Amniotic stem cell (primary cell): Measurements from ENCODE around the gene GLS2.
A peak's percentile ranks its signal among the peaks of the same experiment; 100 is the strongest.
"Not testable (repeated sequence)": the region's sequence is repeated elsewhere in the genome, so short reads cannot be mapped to it uniquely, and the experiment has no call there.

Source experiments
- DNase-seq: peaks from one replicate; lab custom pipeline; 2025; lab: John Stamatoyannopoulos, UW

Gene GLS2

DNA sequence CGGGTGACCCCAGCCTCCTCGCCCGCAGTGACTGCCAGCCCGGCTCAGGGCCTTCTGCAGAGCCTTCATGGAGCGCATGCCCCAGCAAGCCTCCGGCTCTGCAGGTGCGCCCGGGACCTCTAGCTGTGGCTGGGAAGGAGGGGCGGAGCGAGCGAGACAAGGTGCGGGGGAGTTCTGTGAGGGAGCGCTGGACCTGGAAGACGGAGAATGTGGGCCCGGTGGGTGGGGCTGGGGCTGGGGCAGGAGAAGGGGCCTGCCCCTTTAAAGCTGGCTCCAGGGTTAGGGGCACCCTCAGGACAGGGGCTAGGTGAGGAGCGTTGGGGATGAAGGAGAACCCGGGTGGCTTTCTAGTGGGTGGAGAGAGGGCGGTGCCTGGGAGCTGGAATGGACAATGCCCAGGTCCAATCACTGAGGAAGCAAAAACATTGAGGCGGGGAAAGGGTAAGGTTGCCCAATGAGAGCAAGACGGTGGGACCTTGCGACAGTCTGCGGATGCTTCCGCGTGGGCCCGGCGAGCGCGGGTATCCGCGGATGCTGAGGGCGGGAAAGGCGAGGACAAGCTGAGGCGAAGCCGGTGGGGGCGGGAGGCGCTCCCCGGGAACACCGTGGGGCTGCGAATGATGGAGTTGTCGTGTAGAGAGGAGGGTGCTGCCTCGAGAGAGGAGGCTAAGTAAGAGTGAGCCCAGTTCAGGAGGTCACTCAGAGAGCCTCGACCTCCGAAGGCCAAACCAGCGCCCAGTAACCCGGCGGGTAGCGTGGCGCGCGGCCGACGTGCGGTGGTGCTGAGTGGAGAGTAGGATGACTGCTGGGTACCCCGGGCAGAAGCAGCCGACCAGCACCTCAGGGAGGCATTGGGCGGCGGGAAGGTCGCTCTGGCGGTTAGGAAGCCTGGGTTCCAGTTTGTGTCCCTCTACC is at the start of gene GLS2:
TSS of gene GLS2 (minus strand) at position 121 of the 915 bp plus-strand sequence. CDS start at position 78, 43 bp downstream.
- peak; percentile 25 for DNase-seq

DNA sequence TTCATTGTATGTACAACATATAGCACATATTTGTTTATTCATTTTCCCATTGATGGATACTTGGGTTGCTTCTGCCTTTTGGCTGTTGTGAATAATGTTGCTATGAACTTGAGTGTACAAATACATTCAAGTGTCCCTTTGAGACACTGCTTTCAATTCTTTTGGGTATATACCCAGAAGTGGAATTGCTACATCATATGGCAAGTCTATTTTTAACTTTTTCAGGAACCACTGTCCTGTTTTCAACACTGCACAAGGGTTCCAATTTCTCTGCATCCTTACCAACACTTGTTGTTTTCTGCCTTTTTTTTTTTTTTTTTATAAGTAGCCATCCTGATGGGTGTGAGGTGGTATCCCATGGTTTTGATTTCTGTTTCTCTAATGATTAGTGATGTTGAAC is 49.6 kb upstream of the GLS2 start:
- DNase-seq, result no peak

DNA sequence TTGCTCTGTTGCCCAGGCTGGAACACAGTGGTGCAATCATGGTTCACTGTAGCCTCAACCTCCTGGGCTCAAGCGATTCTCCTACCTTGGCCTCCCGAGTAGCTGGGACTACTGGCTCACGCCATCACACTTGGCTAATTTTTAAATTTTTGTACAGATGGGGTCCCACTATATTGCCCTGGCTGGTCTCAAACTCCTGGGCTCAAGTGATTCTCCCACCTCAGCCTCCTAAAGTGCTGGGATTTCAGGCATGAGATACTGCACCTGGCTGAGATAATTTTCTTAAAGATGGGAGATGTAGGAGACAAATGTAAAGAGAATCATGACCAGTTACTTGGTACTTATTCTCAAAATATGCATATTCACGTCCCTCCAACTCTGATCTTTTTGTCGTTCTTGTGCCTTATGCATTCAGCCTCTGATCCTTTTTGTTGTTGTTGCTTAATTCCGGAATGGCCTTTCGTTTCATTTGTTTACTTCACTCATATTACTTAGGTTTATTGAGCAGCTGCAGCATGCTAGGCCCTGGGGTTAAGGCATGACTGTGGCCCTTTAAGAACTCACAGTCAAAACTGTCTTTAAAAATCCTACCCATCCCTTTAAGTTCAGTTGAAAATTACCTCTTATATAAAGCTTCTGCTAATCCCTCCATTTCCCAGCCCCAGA is 42.6 kb upstream of the GLS2 start:
- no peak for DNase-seq

DNA sequence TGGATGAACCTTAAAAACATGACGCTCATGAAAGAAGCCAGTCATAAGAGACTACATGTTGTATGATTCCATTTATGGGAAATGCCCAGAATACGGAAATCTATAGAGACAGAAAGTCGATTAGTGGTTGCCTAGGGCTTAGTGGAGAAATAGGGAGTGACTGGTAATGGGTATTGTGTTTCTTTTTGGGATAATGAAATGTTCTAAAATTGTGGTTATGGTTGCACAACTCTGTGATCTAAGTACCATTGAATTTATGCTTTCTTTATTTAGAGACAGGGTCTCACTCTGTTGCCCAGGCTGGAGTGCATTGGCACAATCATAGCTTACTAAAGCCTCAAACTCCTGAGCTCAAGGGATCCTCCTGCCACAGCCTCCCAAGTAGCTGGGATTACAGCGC is 41.7 kb upstream of the GLS2 start:
- DNase-seq, result no peak

DNA sequence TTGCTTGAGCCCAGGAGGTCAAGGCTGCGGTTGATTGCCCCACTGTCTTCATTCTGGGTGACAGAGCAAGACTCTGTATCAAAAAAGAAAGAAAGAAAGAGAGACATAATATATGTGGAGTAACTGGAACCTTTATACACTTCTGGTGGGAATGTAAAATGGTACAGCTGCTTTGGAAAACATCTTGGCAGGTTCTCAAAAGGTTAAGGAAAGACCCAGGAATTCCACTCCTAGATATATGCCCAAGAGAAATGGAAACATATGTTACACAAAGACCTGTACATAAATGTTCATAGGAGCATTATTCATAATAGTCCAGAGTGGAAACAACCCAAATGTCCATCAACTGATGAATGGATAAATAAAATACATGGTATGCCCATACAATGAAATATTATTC is 40.9 kb upstream of the GLS2 start:
- DNase-seq, result no peak

DNA sequence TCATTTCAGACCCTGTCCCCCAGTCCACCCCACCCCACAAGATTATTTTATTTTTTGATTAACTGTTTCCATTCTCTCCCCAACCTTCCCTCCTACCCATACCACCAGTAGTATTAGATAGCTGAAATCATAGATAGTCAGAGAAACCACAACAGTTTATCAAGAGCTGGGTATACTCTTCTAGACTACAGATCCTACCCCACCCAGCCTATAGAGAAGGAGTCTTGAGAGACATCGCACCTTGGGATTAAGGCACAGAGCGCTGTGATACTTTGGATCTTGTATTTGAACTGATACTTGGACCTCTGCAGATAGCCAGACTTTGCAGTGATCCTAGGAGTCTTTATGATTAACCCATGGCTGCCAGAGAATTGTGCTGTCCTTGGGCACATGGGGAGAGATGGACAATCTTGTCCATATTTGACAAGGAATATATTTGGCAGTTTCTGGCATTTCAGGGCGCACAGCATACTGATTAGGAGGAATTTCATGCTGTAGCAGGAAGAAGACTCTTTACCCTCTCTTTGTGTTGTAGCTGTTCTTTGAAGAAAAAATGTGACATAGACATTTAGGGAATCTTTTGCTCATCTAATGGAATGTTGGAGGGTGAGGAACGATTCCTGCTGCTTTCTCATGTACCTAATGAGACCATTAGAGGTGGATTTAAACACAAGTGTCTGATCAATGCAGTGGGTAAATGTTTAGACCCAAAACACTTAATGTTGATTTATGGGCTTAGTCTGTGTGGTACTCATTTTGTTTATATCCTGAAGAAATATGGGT is 34.6 kb upstream of the GLS2 start:
- DNase-seq, result no peak

DNA sequence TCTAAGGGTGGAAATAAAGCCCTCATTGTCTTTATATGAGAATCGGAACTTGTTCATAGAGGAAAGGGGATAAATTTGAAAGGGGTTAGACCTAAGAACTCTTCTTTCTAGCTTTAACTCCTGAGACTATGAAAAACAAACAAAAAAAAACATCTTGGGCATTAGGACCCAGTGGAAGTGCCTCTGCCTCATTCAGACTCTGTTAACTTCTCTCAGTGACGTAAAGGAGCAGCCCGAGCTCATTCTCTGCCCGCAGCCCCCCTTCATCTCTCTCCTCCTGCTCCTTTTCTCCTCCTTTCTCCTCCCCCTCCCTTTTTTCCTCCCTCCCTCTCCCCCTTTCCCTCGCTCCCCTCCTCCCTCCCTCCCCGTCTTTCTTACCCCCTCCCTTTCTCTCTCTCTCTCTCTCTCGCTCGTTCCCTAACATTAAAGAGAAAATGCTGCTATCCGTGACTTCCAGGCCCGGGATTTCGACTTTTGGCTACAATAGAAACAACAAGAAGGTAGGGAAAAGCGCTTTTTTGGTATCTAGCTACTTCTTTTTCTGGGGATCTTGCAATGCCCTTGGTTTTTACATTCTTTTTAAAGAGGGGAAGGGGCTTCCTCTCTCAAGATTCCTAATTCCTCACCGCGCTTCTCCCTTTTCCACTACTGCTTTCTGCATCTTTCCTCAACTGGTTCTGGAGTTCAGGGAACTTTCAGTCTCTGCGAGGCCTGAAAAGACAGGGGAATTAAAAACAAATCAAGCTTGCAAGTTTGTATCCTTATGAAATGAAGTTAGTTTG is 33.8 kb upstream of the GLS2 start, which contains the start of gene RBMS2:
TSS of gene RBMS2 (plus strand) at position 231 of the 782 bp plus-strand sequence. CDS start at position 435, 204 bp downstream.
- peak; percentile 92 for DNase-seq

DNA sequence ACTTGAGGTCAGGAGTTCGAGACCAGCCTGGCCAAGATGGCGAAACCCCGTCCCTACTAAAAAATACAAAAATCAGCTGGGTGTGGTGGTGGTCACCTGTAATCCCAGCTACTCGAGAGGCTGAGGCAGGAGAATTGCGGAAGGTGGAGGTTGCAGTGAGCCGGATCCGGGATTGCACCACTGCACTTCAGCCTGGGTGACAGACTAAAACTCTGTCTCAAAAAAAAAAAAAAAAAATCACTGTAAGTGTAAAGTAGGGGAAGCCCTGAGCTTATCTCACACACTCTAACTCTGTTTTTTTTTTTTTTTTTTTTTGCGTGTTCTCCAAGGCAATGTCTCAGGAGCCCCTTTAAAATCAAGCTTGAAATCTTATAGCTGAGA is 33.2 kb upstream of the GLS2 start:
- no peak for DNase-seq

DNA sequence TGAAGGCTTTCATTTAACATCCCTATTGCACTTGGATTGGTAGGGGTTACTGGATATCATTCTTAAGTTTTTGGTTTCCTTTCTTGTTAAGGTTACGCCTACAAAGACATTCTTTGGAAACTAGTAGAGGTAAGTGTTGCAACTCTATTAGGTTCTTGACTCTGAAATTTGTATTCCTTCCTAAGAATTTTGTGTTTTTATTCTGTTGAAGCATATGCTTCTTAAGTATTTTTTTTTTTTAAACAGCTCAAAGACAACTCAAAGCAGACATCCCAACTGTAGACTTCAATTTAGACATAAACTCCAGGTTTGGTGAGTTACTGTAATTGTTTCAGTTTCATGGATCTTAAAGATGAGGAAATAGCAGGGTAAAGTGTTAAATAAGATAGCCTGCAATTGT is 32.5 kb upstream of the GLS2 start:
- DNase-seq, result no peak

DNA sequence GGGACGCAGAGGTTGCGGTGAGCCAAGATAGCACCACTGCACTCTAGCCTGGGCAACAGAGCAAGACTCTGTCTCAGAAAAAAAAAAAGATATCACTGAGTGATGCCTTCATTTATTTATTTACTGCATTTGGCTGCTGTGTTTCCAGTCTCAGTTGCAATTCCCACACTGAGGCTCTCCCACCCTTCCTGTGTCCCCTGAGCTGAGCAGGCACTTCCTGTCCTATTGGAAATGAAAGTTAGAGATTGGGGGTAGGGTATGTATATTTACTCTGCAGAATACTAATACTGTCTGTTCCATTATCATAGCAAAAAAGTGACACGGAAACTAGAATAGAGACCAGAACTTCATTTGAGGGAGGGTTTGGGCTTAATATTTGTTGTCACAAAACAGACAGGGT is 32.1 kb upstream of the GLS2 start:
- DNase-seq, result no peak

DNA sequence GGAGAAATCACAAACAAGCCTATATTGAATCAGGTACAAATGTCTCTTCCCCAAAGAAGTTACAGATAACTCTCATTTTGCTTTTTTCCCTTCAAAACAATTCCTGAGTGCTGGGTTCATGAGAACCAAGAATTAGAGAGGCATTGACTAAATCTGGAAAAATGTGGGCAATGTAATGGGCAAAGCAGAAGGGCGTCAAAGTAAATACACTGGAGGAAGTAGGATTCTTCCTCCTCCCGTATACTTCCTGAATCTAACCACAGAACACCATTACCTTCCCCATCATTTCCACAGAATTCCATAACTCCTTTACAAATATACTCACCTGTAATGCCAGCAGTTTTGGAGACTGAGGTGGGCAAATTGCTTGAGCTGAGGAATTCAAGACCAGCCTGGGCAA is 30.6 kb upstream of the GLS2 start:
- no peak for DNase-seq

DNA sequence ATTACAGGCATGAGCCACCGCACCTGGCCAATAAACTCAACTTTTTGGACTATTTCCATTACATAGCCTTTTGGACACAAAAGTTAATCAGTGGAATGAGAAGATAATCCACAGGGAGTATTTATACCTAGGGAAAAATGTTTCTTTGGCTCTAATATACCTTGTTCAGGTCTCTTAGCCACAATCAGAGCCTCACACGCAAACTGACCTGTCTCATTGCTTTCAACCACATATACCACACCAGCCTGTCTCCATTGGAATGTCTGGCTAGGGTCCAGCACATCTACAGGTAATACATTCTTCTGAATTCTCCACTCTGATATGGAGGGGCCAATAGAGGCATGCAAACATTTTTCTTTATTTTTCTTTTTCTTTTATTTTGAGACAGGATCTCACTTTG is 29.9 kb upstream of the GLS2 start:
- DNase-seq, result no peak

DNA sequence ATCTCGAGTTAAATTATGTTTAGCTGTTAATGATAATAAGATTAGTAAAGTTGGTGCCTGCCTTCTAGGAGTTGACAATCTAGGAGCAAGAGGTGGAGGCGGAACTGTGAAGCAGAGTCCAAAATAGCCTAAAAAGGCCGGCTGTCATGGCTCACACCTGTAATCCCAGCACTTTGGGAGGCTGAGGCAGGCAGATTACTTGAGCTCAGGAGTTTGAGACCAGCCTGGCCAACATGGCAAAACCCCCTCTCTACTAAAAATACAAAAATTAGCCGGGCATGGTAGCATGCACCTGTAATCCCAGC is 26.0 kb upstream of the GLS2 start:
- DNase-seq, result not testable (repeated sequence)

DNA sequence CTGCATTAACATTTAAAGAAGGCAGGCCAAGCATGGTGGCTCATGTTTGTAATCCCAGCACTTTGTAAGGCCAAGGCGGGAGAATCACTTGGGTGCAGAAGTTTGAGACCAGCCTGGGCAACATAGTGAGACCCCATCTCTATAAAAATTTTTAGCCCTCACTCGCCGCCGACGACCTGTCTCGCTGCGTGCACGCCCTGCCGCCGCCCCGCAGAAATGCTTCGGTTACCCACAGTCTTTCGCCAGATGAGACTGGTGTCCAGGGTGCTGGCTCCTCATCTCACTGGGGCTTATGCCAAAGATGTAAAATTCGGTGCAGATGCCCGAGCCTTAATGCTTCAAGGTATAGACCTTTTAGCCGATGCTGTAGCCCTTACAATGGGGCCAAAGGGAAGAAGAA is 22.8 kb upstream of the GLS2 start:
- no peak for DNase-seq

DNA sequence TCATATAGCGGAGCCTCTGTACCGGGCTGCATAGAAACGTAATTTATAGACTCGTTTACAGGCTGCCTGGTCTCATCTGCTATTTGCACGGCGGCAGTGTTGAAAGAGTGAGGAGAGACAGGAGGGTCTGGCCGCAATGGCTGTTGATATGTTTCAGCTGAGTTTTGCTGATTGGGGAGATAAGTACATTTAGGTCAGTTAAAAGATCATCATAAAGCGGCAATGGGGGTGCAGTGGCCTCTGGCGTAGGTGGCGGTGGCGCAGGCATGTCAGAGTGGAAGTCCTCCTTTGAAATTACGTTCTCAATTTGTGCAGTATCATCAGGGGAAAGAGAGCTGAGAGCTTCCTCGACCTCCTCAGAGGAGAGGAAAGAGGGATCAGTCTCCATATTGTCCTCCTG is 11.9 kb upstream of the GLS2 start:
- not testable (repeated sequence) for DNase-seq

DNA sequence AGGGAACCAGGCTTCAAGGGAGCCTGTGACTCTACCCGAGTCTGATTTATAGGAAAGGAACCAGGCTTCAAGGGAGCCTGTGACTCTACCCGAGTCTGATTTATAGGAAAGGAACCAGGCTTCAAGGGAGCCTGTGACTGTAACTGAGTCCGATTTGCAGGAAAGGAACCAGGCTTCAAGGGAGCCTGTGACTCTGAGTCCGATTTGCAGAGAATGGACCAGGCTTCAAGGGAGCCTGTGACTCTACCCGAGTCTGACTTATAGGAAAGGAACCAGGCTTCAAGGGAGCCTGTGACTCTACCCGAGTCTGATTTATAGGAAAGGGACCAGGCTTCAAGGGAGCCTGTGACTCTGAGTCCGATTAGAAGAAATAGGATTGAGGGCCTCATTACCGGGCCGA is 11.5 kb upstream of the GLS2 start:
- not testable (repeated sequence) for DNase-seq

DNA sequence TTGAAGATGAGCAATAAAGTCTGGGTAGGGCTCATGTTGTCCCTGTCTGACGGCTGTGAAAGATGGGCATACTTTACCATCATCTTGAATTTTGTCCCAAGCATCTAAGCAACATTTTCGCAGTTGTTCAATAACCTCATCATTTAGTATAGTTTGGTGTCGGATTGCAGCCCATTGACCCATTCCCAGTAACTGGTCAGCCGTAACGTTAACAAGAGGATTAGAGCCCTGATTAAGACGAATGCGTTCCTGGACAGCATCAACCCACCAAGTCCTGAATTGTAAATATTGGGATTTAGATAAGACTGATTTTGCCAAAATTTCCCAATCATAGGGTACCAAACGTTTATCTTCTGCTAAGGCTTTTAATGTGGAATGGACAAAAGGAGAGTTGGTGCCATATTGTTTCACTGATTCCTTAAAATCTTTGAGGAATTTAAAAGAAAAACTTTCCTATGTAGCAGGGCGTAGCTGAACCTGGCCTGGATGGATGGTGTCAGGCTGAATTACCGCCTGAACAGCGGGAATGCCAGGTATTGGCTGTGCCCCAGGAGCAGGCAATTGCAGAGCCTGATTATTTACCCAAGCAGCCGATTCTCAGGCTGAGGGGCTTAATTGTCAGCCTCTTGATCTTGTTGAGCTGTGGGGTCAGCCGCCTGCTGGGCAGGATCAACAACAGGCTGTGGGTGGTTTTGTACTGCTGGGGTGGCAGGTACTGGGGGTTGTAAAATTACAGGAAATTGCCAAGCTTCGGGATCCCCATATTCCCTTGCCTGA is 10.4 kb upstream of the GLS2 start:
- DNase-seq, result not testable (repeated sequence)

DNA sequence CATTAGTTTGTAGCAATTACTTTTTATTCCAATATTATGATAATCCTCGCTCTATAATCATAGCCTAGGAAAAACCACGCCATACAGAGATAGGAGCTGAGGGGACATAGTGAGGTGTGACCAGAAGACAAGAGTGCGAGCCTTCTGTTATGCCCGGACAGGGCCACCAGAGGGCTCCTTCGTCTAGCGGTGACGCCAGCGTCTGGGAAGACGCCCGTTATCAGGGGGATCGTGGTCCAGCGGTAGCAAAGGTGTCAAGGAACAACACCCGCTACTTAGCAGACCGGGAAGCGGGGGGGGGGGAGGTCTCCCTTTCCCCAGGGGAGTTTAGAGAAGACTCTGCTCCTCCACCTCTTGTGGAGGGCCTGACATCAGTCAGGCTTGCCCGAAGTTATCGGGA is 8.7 kb upstream of the GLS2 start:
- not testable (repeated sequence) for DNase-seq

DNA sequence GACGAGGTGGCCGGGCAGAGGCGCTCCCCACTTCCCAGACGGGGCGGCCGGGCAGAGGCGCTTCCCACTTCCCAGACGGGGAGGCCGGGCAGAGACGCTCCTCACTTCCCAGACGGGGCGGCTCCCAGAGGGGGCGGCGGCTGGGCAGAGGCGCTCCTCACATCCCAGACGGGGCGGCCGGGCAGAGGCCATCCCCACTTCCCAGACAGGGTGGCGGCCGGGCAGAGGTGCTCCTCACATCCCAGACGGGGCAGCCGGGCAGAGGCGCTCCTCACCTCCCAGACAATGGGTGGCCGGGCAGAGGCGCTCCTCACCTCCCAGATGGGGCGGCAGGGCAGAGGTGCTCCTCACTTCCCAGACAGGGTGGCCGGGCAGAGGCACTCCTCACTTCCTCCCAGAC is 6.5 kb upstream of the GLS2 start:
- not testable (repeated sequence) for DNase-seq

DNA sequence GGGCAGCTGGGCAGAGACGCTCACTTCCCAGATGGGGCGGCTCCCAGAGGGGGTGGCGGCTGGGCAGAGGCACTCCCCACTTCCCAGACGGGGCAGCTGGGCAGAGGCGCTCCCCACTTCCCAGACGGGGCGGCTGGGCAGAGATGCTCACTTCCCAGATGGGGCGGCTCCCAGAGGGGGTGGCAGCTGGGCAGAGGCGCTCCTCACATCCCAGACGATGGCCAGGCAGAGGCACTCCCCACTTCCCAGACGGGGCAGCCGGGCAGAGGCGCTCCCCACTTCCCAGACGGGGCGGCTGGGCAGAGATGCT is 6.1 kb upstream of the GLS2 start:
- DNase-seq, result not testable (repeated sequence)

DNA sequence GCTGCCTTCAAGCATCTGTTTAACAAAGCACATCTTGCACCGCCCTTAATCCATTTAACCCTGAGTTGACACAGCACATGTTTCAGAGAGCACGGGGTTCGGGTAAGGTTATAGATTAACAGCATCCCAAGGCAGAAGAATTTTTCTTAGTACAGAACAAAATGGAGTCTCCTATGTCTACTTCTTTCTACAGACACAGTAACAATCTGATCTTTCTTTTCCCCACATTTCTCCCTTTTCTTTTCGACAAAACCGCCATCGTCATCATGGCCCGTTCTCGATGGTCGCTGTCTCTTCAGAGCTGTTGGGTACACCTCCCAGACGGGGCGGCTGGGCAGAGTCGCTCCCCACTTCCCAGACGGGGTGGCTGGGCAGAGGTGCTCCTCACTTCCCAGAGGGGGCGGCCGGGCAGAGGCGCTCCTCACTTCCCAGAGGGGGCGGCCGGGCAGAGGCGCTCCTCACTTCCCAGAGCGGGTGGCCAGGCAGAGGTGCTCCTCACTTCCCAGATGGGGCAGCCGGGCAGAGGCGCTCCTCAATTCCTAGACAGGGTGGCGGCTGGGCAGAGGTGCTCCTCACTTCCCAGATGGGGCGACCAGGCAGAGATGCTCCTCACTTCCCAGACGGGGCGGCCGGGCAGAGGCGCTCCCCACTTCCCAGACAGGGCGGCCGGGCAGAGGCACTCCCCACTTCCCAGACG is 5.6 kb upstream of the GLS2 start:
- DNase-seq, result not testable (repeated sequence)
